Measurements from ENCODE around the gene DCBLD1.

DNA sequence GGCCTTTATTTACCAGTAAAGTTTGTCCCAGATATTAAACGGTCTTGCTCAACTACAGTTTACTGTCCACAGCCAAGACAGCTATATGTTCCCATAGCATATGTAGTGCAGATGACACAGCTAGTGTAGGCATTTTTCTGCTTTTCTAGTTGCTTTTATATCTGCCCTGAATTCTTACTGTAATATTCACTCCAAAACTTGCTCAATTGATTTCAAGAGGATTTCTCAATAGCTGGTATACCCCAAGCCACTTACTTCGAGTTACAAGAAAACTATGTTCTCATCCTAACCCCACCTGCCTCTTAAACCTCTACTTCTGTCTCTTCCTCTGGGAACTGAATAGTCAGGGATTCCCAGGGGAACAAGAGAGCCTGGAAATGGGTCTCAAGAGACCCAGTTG, 37.9 kb upstream of the DCBLD1 start:
- TF ChIP-seq, protein P1, sequence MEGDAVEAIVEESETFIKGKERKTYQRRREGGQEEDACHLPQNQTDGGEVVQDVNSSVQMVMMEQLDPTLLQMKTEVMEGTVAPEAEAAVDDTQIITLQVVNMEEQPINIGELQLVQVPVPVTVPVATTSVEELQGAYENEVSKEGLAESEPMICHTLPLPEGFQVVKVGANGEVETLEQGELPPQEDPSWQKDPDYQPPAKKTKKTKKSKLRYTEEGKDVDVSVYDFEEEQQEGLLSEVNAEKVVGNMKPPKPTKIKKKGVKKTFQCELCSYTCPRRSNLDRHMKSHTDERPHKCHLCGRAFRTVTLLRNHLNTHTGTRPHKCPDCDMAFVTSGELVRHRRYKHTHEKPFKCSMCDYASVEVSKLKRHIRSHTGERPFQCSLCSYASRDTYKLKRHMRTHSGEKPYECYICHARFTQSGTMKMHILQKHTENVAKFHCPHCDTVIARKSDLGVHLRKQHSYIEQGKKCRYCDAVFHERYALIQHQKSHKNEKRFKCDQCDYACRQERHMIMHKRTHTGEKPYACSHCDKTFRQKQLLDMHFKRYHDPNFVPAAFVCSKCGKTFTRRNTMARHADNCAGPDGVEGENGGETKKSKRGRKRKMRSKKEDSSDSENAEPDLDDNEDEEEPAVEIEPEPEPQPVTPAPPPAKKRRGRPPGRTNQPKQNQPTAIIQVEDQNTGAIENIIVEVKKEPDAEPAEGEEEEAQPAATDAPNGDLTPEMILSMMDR (IDR thresholded peaks at IDR 0.05; ENCODE audit: low read depth, low read length), result no peak
- no peak for TF ChIP-seq POLR2A (IDR thresholded peaks at IDR 0.05; ENCODE audit: extremely low read depth, insufficient read length)
- TF ChIP-seq, protein P2, sequence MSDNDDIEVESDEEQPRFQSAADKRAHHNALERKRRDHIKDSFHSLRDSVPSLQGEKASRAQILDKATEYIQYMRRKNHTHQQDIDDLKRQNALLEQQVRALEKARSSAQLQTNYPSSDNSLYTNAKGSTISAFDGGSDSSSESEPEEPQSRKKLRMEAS (IDR thresholded peaks at IDR 0.05; ENCODE audit: low read depth, low read length), result 0 out of 2 replicates have a peak, but pooled peaks have one; percentile 21
- TF ChIP-seq MYC (IDR thresholded peaks at IDR 0.05; ENCODE audit: low read depth, low read length), result no peak
